ENCODE measurements around the gene MEI4.

The MEI4 gene

DNA sequence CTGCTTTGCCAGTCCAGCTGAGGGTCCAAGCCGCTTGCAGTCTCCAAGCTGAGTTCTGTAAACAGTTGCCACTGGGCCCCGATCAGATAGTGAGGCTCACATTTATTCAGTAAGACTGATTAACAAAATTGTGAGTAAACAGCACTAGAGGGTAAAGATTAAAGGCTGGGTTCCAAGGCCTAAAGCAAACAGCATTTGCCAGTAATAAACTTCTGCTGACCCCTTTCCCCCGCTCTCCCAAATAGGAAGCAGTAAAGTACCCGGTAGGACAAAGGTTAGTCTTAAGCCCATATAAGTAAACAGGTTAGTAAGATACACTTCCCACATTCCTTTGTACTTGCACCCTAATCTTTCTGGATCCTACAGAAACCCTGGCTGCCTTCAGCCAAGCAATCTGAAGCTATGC lies 181.8 kb downstream of the MEI4 start:
- Histone ChIP-seq H3K27ac (ENCODE audit: low read depth, low read length) (no peak overlapping the region), H3K36me3 (ENCODE audit: control insufficient read depth in 5 of 5, insufficient read depth in 5 of 5, low read length in 5 of 5) (no peaks in the 10 kb centered on the region), H3K9ac (ENCODE audit: low read length in 5 of 5) (no peak overlapping the region), H3K27me3 (ENCODE audit: control insufficient read depth in 5 of 5, insufficient read depth in 4 of 5, low read length in 5 of 5) (no peaks in the 10 kb centered on the region), H3K4me1 (ENCODE audit: control insufficient read depth in 5 of 5, insufficient read depth in 5 of 5, low read length in 5 of 5) (no peaks in the 10 kb centered on the region), H3K9me3 (ENCODE audit: control insufficient read depth in 5 of 5, low read length in 5 of 5) (no peaks in the 10 kb centered on the region), H3K4me3 (ENCODE audit: low read depth in 1 of 5, low read length in 5 of 5) (no peak overlapping the region)

GRCh38 chr6:77837034-77837784 lies 184.4 kb downstream of the MEI4 start:
- Histone ChIP-seq H3K4me1 (ENCODE audit: control insufficient read depth in 5 of 5, insufficient read depth in 5 of 5, low read length in 5 of 5) (no peaks in the 10 kb centered on the region), H3K9me3 (ENCODE audit: control insufficient read depth in 5 of 5, low read length in 5 of 5) (no peaks in the 10 kb centered on the region), H3K27ac (ENCODE audit: low read depth, low read length) (no peak overlapping the region), H3K27me3 (ENCODE audit: control insufficient read depth in 5 of 5, insufficient read depth in 4 of 5, low read length in 5 of 5) (no peaks in the 10 kb centered on the region), H3K36me3 (ENCODE audit: control insufficient read depth in 5 of 5, insufficient read depth in 5 of 5, low read length in 5 of 5) (no peaks in the 10 kb centered on the region), H3K4me3 (ENCODE audit: low read depth in 1 of 5, low read length in 5 of 5) (no peak overlapping the region), H3K9ac (ENCODE audit: low read length in 5 of 5) (no peak overlapping the region)

DNA sequence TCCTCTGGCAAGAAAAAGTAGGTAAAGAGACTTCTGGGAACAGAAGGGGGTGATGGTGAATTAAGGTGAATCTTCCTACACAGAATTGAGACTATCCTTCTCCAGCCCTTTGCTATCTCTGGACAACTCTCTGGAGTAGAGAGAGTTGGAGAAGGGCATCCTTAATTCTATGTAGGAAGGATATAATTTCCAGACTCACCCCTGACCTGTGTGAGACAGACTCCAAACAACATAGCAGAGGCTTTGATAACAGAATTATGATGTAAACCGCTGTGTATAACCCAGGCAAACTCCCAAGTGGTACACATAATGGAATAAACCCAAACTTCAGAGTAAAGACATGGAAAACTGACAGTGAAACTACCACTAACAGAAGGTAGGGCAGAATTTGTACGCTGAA lies 186.5 kb downstream of the MEI4 start:
- no peaks in the 10 kb centered on the region for H3K27me3 ChIP-seq (ENCODE audit: control insufficient read depth in 5 of 5, insufficient read depth in 4 of 5, low read length in 5 of 5)
- H3K4me1 ChIP-seq (ENCODE audit: control insufficient read depth in 5 of 5, insufficient read depth in 5 of 5, low read length in 5 of 5): no peaks in the 10 kb centered on the region
- no peaks in the 10 kb centered on the region for H3K9me3 ChIP-seq (ENCODE audit: control insufficient read depth in 5 of 5, low read length in 5 of 5)
- H3K4me3 ChIP-seq (ENCODE audit: low read depth in 1 of 5, low read length in 5 of 5): no peak overlapping the region
- no peak overlapping the region for H3K9ac ChIP-seq (ENCODE audit: low read length in 5 of 5)
- no peak overlapping the region for H3K27ac ChIP-seq (ENCODE audit: low read depth, low read length)
- H3K36me3 ChIP-seq (ENCODE audit: control insufficient read depth in 5 of 5, insufficient read depth in 5 of 5, low read length in 5 of 5): no peaks in the 10 kb centered on the region

DNA sequence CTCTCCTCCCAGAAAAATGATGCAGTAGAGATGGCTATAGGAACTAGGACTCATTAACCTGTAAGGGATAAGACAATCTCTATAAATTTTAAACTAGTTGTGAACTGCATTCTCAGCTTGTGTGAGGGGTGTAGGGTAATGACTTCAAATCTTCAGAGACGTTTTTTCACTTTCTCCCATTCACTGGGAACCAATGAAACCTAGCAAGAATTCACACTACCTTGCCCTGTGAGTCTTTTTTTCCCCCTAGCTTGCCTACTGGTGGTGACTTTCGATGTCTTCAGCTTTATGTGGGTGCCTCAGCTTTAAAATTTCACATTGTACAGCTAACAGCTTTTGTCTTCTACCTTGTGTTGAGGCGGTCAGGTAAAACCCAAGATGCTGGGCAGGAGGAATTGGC lies 192.0 kb downstream of the MEI4 start:
- Histone ChIP-seq H3K4me3 (ENCODE audit: low read depth in 1 of 5, low read length in 5 of 5) (no peak overlapping the region), H3K27ac (ENCODE audit: low read depth, low read length) (no peak overlapping the region), H3K9me3 (ENCODE audit: control insufficient read depth in 5 of 5, low read length in 5 of 5) (peaks cover 0 to 4% (median 0%) of the 10 kb centered on the region in 5 donors)

GRCh38 chr6:77853401-77853800 lies 200.6 kb downstream of the MEI4 start:
- no peak overlapping the region for H3K9ac ChIP-seq (ENCODE audit: low read length in 5 of 5)
- no peaks in the 10 kb centered on the region for H3K36me3 ChIP-seq (ENCODE audit: control insufficient read depth in 5 of 5, insufficient read depth in 5 of 5, low read length in 5 of 5)
- H3K4me3 ChIP-seq (ENCODE audit: low read depth in 1 of 5, low read length in 5 of 5): no peak overlapping the region
- peaks cover 0 to 2% (median 0%) of the 10 kb centered on the region in 5 donors for H3K9me3 ChIP-seq (ENCODE audit: control insufficient read depth in 5 of 5, low read length in 5 of 5)
- H3K27me3 ChIP-seq (ENCODE audit: control insufficient read depth in 5 of 5, insufficient read depth in 4 of 5, low read length in 5 of 5): no peaks in the 10 kb centered on the region
- H3K27ac ChIP-seq (ENCODE audit: low read depth, low read length): no peak overlapping the region
- no peaks in the 10 kb centered on the region for H3K4me1 ChIP-seq (ENCODE audit: control insufficient read depth in 5 of 5, insufficient read depth in 5 of 5, low read length in 5 of 5)

More for the DNA sequence above, 192.0 kb downstream of the MEI4 start:
- Histone ChIP-seq H3K9ac (ENCODE audit: low read length in 5 of 5) (no peak overlapping the region), H3K36me3 (ENCODE audit: control insufficient read depth in 5 of 5, insufficient read depth in 5 of 5, low read length in 5 of 5) (no peaks in the 10 kb centered on the region), H3K4me1 (ENCODE audit: control insufficient read depth in 5 of 5, insufficient read depth in 5 of 5, low read length in 5 of 5) (no peaks in the 10 kb centered on the region), H3K27me3 (ENCODE audit: control insufficient read depth in 5 of 5, insufficient read depth in 4 of 5, low read length in 5 of 5) (no peaks in the 10 kb centered on the region)

GRCh38 chr6:77856391-77856790 lies 203.6 kb downstream of the MEI4 start:
- Histone ChIP-seq H3K4me3 (ENCODE audit: low read depth in 1 of 5, low read length in 5 of 5) (no peak overlapping the region), H3K4me1 (ENCODE audit: control insufficient read depth in 5 of 5, insufficient read depth in 5 of 5, low read length in 5 of 5) (no peaks in the 10 kb centered on the region), H3K9ac (ENCODE audit: low read length in 5 of 5) (no peak overlapping the region), H3K9me3 (ENCODE audit: control insufficient read depth in 5 of 5, low read length in 5 of 5) (no peaks in the 10 kb centered on the region), H3K36me3 (ENCODE audit: control insufficient read depth in 5 of 5, insufficient read depth in 5 of 5, low read length in 5 of 5) (no peaks in the 10 kb centered on the region), H3K27me3 (ENCODE audit: control insufficient read depth in 5 of 5, insufficient read depth in 4 of 5, low read length in 5 of 5) (no peaks in the 10 kb centered on the region), H3K27ac (ENCODE audit: low read depth, low read length) (no peak overlapping the region)

DNA sequence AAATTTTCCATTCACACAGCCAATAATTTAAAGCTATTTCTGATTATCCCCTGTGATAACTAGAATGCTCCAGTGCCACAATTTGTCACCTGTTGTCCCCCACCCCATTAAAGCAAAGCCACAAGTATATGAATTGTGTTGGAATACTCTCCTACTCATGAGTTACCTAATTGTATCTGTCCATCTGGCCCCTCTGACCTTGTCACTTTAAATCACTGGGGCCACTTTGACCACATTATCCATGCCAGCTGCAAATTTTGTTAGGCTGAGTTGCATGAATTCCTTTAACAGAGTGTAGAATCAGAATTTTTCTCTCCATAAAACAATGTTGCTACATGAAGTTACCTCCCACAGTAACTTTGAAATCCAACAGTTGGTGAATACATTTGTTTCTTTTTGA lies 204.6 kb downstream of the MEI4 start:
- no peaks in the 10 kb centered on the region for H3K4me1 ChIP-seq (ENCODE audit: control insufficient read depth in 5 of 5, insufficient read depth in 5 of 5, low read length in 5 of 5)
- no peaks in the 10 kb centered on the region for H3K36me3 ChIP-seq (ENCODE audit: control insufficient read depth in 5 of 5, insufficient read depth in 5 of 5, low read length in 5 of 5)
- H3K27me3 ChIP-seq (ENCODE audit: control insufficient read depth in 5 of 5, insufficient read depth in 4 of 5, low read length in 5 of 5): no peaks in the 10 kb centered on the region
- no peak overlapping the region for H3K4me3 ChIP-seq (ENCODE audit: low read depth in 1 of 5, low read length in 5 of 5)
- H3K27ac ChIP-seq (ENCODE audit: low read depth, low read length): no peak overlapping the region
- H3K9ac ChIP-seq (ENCODE audit: low read length in 5 of 5): no peak overlapping the region
- no peaks in the 10 kb centered on the region for H3K9me3 ChIP-seq (ENCODE audit: control insufficient read depth in 5 of 5, low read length in 5 of 5)

DNA sequence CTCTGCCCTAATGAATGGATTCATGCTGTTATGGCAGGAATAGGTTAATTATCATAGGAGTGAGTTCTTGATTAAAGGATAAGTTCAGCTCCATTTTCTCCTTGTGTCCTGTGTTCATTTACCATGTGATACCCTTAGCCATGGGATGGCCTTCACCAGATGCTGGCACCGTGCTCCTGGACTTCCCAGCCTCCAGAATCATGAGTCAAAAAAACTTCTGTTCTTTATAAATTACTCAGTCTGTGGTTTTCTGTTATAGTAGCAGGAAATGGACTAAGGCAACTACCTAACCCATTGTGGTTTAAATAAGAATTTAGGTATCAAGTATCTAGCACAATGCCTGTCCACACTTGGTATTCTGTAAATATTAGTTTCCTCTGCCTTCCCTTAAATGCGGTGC lies 223.5 kb downstream of the MEI4 start:
- H3K9ac ChIP-seq (ENCODE audit: low read length in 5 of 5): no peak overlapping the region
- H3K9me3 ChIP-seq (ENCODE audit: control insufficient read depth in 5 of 5, low read length in 5 of 5): no peaks in the 10 kb centered on the region
- H3K27ac ChIP-seq (ENCODE audit: low read depth, low read length): no peak overlapping the region
- no peaks in the 10 kb centered on the region for H3K27me3 ChIP-seq (ENCODE audit: control insufficient read depth in 5 of 5, insufficient read depth in 4 of 5, low read length in 5 of 5)
- H3K4me1 ChIP-seq (ENCODE audit: control insufficient read depth in 5 of 5, insufficient read depth in 5 of 5, low read length in 5 of 5): no peaks in the 10 kb centered on the region
- no peak overlapping the region for H3K4me3 ChIP-seq (ENCODE audit: low read depth in 1 of 5, low read length in 5 of 5)
- H3K36me3 ChIP-seq (ENCODE audit: control insufficient read depth in 5 of 5, insufficient read depth in 5 of 5, low read length in 5 of 5): no peaks in the 10 kb centered on the region

GRCh38 chr6:77879527-77879926 lies 226.7 kb downstream of the MEI4 start:
- no peaks in the 10 kb centered on the region for H3K4me1 ChIP-seq (ENCODE audit: control insufficient read depth in 5 of 5, insufficient read depth in 5 of 5, low read length in 5 of 5)
- H3K9ac ChIP-seq (ENCODE audit: low read length in 5 of 5): no peak overlapping the region
- no peak overlapping the region for H3K4me3 ChIP-seq (ENCODE audit: low read depth in 1 of 5, low read length in 5 of 5)
- H3K27me3 ChIP-seq (ENCODE audit: control insufficient read depth in 5 of 5, insufficient read depth in 4 of 5, low read length in 5 of 5): no peaks in the 10 kb centered on the region
- no peaks in the 10 kb centered on the region for H3K36me3 ChIP-seq (ENCODE audit: control insufficient read depth in 5 of 5, insufficient read depth in 5 of 5, low read length in 5 of 5)
- no peaks in the 10 kb centered on the region for H3K9me3 ChIP-seq (ENCODE audit: control insufficient read depth in 5 of 5, low read length in 5 of 5)
- no peak overlapping the region for H3K27ac ChIP-seq (ENCODE audit: low read depth, low read length)

DNA sequence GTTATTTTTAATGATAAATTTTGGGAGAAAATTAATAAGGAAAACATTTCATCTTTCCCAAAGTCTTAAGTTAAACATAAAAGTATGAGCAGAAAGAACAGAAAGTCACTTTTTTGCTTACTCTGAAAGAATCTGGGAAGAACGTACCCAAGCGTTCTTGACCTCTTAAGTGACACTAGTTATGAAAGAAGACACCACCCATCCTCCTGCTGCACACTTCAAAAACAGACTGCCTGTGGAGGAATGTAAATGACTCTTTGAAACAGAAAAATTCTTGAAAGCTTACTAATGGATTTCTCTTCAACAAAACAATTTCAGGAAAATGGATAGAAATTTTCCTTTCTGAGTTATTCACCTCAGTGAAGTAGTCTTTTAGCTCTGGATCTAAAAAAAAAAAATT lies 227.7 kb downstream of the MEI4 start:
- Histone ChIP-seq H3K4me1 (ENCODE audit: control insufficient read depth in 5 of 5, insufficient read depth in 5 of 5, low read length in 5 of 5) (no peaks in the 10 kb centered on the region), H3K9me3 (ENCODE audit: control insufficient read depth in 5 of 5, low read length in 5 of 5) (no peaks in the 10 kb centered on the region), H3K27me3 (ENCODE audit: control insufficient read depth in 5 of 5, insufficient read depth in 4 of 5, low read length in 5 of 5) (no peaks in the 10 kb centered on the region), H3K27ac (ENCODE audit: low read depth, low read length) (no peak overlapping the region), H3K36me3 (ENCODE audit: control insufficient read depth in 5 of 5, insufficient read depth in 5 of 5, low read length in 5 of 5) (no peaks in the 10 kb centered on the region), H3K9ac (ENCODE audit: low read length in 5 of 5) (no peak overlapping the region), H3K4me3 (ENCODE audit: low read depth in 1 of 5, low read length in 5 of 5) (no peak overlapping the region)

All from subcutaneous abdominal adipose tissue (tissue), 5 donors.